T-helper 22 cell (primary cell): ENCODE results near the gene CDH10.

Experiments
- DNase-seq: peaks from one replicate; pipeline ENCODE4 v3.0.0-alpha.2; 2020; ENCODE audit warnings: low read depth

The CDH10 gene

GRCh38 chr5:24598956-24599355 is 45.8 kb downstream of the CDH10 start:
- DNase-seq: no peak

GRCh38 chr5:24595329-24595728 is 49.4 kb downstream of the CDH10 start:
- no peak for DNase-seq

- no peak for DNase-seq
Measured at GRCh38 chr5:24591426-24591825, 53.4 kb downstream of the CDH10 start.

GRCh38 chr5:24589566-24589965 is 55.2 kb downstream of the CDH10 start:
- DNase-seq: no peak

- no peak for DNase-seq
Measured at GRCh38 chr5:24585751-24586150, 59.0 kb downstream of the CDH10 start.

- no peak for DNase-seq
Measured at GRCh38 chr5:24571302-24571701, 73.5 kb downstream of the CDH10 start.

GRCh38 chr5:24566933-24567332 is 77.8 kb downstream of the CDH10 start:
- no peak for DNase-seq

GRCh38 chr5:24555229-24555628 is 89.5 kb downstream of the CDH10 start:
- no peak for DNase-seq

- DNase-seq: no peak
Measured at GRCh38 chr5:24547132-24547531, 97.6 kb downstream of the CDH10 start.

- no peak for DNase-seq
Measured at GRCh38 chr5:24539613-24540012, 105.2 kb downstream of the CDH10 start.

- DNase-seq: no peak
Measured at GRCh38 chr5:24538346-24538745, 106.4 kb downstream of the CDH10 start.

- no peak for DNase-seq
Measured at GRCh38 chr5:24535646-24536045, 109.1 kb downstream of the CDH10 start.

GRCh38 chr5:24530906-24531305 is 113.9 kb downstream of the CDH10 start:
- no peak for DNase-seq

- DNase-seq: no peak
Measured at GRCh38 chr5:24525414-24525813, 119.4 kb downstream of the CDH10 start.

GRCh38 chr5:24512423-24512822 is 132.4 kb downstream of the CDH10 start:
- DNase-seq: no peak

GRCh38 chr5:24510523-24510988 is 134.2 kb downstream of the CDH10 start:
- DNase-seq: no peak

GRCh38 chr5:24509943-24510342 is 134.8 kb downstream of the CDH10 start:
- DNase-seq: no peak

GRCh38 chr5:24505258-24505657 is 139.5 kb downstream of the CDH10 start:
- no peak for DNase-seq

- no peak for DNase-seq
Measured at GRCh38 chr5:24497591-24498157, 147.1 kb downstream of the CDH10 start.

- no peak for DNase-seq
Measured at GRCh38 chr5:24497145-24497544, 147.6 kb downstream of the CDH10 start.

GRCh38 chr5:24496268-24496667 is 148.5 kb downstream of the CDH10 start:
- no peak for DNase-seq

GRCh38 chr5:24492229-24492628 is 152.5 kb downstream of the CDH10 start:
- DNase-seq: no peak

GRCh38 chr5:24491490-24491889 is 153.3 kb downstream of the CDH10 start:
- DNase-seq: no peak

- DNase-seq: no peak
Measured at GRCh38 chr5:24487368-24488229, 157.2 kb downstream of the CDH10 start.
